ENCODE measurements around the gene TIGD1. TPM values are rescaled to one million over a fixed set of nuclear protein-coding genes. Genes with fewer than 3 reads are reported as not detected.

Gene TIGD1
- total RNA-seq, 1 donor: 7.8 TPM

DNA sequence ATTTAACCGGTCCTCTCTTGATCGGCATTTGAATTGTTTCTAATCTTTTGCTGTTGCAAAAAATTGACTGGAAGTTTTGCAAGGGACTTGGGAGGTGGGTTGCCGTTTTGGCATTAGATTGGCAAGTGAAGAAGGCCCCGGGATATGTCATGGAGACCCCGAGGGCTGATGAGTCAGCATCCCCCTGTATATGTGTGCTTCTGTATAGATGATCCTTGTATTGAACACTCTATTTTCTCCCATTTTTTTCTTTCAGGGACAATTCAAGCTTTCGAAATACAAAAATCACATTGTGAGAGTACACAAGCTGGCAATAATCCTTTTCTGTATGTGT, 30.3 kb upstream of the TIGD1 start:
- DNase-seq (ENCODE audit: low read depth): no peak
- TF ChIP-seq, protein P1, sequence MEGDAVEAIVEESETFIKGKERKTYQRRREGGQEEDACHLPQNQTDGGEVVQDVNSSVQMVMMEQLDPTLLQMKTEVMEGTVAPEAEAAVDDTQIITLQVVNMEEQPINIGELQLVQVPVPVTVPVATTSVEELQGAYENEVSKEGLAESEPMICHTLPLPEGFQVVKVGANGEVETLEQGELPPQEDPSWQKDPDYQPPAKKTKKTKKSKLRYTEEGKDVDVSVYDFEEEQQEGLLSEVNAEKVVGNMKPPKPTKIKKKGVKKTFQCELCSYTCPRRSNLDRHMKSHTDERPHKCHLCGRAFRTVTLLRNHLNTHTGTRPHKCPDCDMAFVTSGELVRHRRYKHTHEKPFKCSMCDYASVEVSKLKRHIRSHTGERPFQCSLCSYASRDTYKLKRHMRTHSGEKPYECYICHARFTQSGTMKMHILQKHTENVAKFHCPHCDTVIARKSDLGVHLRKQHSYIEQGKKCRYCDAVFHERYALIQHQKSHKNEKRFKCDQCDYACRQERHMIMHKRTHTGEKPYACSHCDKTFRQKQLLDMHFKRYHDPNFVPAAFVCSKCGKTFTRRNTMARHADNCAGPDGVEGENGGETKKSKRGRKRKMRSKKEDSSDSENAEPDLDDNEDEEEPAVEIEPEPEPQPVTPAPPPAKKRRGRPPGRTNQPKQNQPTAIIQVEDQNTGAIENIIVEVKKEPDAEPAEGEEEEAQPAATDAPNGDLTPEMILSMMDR (IDR thresholded peaks at IDR 0.05; ENCODE audit: insufficient read depth, low read length): no peak
- no peak overlapping the region for H3K4me3 ChIP-seq (ENCODE audit: low read depth, low read length)

DNA sequence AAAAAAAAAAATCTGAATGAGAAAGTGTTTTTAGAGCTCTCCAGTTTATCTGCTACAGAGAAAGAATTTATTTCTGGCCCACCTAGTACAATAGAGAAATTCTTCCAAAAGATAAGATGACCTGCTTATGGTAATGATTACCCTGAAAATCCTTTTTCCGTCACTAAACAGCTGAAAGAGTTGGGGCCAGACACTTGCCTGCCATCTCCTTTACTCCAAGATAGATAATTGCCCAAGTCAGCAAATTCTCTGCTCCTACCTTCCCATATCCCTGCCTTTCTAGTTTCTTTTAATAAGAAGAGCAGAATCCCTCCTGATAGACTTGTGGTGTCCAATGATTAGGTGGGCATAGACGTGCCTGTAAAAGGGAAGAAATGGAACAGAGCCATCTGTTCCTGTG, 28.3 kb upstream of the TIGD1 start:
- no peak overlapping the region for H3K4me3 ChIP-seq (ENCODE audit: low read depth, low read length)
- DNase-seq (ENCODE audit: low read depth): no peak
- TF ChIP-seq, protein P1 (IDR thresholded peaks at IDR 0.05; ENCODE audit: insufficient read depth, low read length): no peak

DNA sequence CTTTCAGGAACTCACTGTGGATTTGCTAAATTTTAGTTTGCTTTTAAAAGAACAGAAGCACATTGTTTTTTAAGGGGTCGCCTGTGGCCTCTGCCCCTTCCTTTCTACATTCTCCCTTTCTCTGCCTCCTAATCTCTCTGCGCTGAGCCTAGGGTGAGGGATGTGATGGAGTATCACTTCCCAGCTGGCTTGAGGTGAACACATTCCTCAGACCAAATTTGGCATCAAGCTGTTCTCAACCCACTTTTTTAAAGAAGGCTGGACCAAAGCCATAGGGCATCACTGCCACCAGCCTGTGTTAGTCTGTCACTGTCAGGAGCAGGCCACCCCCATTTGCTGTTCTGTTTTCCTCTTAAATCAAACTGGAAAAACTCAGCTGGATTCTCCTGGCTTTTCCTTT, 27.5 kb upstream of the TIGD1 start:
- H3K4me3 ChIP-seq (ENCODE audit: low read depth, low read length): no peak overlapping the region
- TF ChIP-seq, protein P1 (IDR thresholded peaks at IDR 0.05; ENCODE audit: insufficient read depth, low read length): no peak
- no peak for DNase-seq (ENCODE audit: low read depth)

DNA sequence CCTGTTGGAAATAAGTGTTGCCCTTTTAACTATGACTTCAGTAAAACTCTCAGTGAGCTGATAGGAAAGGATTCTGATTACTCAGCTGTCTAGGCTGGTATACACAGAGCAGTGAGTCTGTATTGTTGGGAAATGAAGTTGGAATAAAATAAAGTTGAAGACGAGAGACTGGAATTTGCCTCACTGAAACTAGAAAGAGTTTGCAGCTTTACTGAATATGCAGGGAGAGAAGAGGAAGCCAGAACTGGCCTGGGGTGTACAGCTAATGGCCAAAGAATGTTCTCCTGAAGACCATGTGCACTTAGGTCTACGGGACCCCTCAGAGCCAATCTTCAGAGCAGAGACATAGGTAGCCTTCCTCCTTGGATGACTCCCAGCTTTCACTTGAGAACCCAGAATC, 26.6 kb upstream of the TIGD1 start:
- TF ChIP-seq, protein P1 (IDR thresholded peaks at IDR 0.05; ENCODE audit: insufficient read depth, low read length): no peak
- peak; percentile 36 for DNase-seq (ENCODE audit: low read depth)
- no peak overlapping the region for H3K4me3 ChIP-seq (ENCODE audit: low read depth, low read length)

DNA sequence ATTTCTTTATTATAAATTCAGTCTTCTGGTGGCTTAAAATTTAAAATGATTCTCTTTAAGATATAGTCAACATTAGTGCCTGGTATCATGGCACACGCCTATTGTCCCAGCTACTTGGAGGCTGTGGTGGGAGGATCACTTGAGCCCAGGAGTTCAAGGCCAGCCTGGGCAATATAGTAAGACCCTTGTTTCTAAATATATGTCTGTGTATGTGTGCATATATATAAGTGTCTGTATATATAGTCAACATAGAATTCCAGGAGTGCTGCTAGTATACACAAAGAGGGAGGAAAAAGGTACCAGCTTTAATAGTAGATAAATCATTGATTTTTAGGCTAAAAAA, 25.0 kb upstream of the TIGD1 start:
- DNase-seq (ENCODE audit: low read depth): no peak
- no peak overlapping the region for H3K4me3 ChIP-seq (ENCODE audit: low read depth, low read length)
- TF ChIP-seq, protein P1 (IDR thresholded peaks at IDR 0.05; ENCODE audit: insufficient read depth, low read length): no peak

- DNase-seq (ENCODE audit: low read depth): no peak
- H3K4me3 ChIP-seq (ENCODE audit: low read depth, low read length): no peak overlapping the region
- TF ChIP-seq, protein P1 (IDR thresholded peaks at IDR 0.05; ENCODE audit: insufficient read depth, low read length): no peak
Observed at GRCh38 chr2:232574674-232575403, 24.5 kb upstream of the TIGD1 start.

Measured in fibroblast of the aortic adventitia (primary cell).